Naive thymus-derived CD4-positive, alpha-beta T cell (primary cell): ENCODE results near the gene KLHL8. TPM values are rescaled to one million over a fixed set of nuclear protein-coding genes. Genes with fewer than 3 reads are reported as not detected.
A peak's percentile ranks its signal among the peaks of the same experiment; 100 is the strongest.

Experiments
- ATAC-seq: fragments of 150-1000 bp; cut with Tn5 transposase; 2 replicates; pipeline ENCODE4 v1.10.0; 2021; ENCODE audit warnings: mild to moderate bottlenecking, moderate library complexity
- CTCF ChIA-PET: fragments of 350-600 bp; sonication (Branson Sonifier 250); formaldehyde crosslinking; loops from one replicate; lab custom pipeline; 2021; ENCODE audit warnings: antibody characterized with exemption; lab: Charles Lee
- POLR2A ChIA-PET: fragments of 350-600 bp; sonication (Branson Sonifier 250); formaldehyde crosslinking; loops from one replicate; lab custom pipeline; 2021; ENCODE audit warnings: antibody characterized with exemption, inconsistent platforms; lab: Charles Lee
- DNase-seq, 9 donors: peaks; one replicate each; pipeline versions ENCODE4 v3.0.0 to v3.0.0-alpha.2; 2020 to 2022; ENCODE audit warnings: mixed read lengths in 1 of 9
- H3K27ac ChIP-seq: one replicate; pipeline ENCODE4 v1.7.0; 2013; ENCODE audit warnings: mild to moderate bottlenecking, low read depth, low read length, moderate library complexity
- H3K27me3 ChIP-seq, 2 donors: one replicate each; pipeline ENCODE4 v1.7.0; 2013; ENCODE audit warnings: low read length in 2 of 2, mild to moderate bottlenecking in 2 of 2, moderate library complexity in 2 of 2; ENCODE audit not compliant: control insufficient read depth in 2 of 2, insufficient read depth in 2 of 2
- H3K36me3 ChIP-seq, 3 experiments: 1 replicate in 2 of 3; 2 replicates in 1 of 3; pipeline ENCODE4 v1.7.0; 2013; ENCODE audit warnings: low read length in 3 of 3, mild to moderate bottlenecking in 3 of 3, moderate library complexity in 1 of 3; ENCODE audit not compliant: insufficient read depth in 3 of 3, control insufficient read depth in 2 of 3
- H3K4me1 ChIP-seq, 2 donors: one replicate each; pipeline ENCODE4 v1.7.0; 2013; ENCODE audit warnings: low read length in 2 of 2, mild to moderate bottlenecking in 2 of 2, moderate library complexity in 1 of 2; ENCODE audit not compliant: control insufficient read depth in 2 of 2, insufficient read depth in 2 of 2
- H3K4me3 ChIP-seq: 2 replicates; pipeline ENCODE4 v1.7.0; 2013; ENCODE audit warnings: mild to moderate bottlenecking, low read length
- H3K9me3 ChIP-seq, 3 experiments: 1 replicate in 2 of 3; 2 replicates in 1 of 3; pipeline ENCODE4 v1.7.0; 2013; ENCODE audit warnings: low read length in 3 of 3; ENCODE audit not compliant: control insufficient read depth in 2 of 3
- H3K27ac Mint-ChIP-seq, 9 donors: one replicate each; pipeline ENCODE4 v1.8.0; 2020 to 2022; ENCODE audit warnings: mixed read lengths in 9 of 9, mild to moderate bottlenecking in 8 of 9, moderate library complexity in 5 of 9, inconsistent platforms in 2 of 9
- H3K27me3 Mint-ChIP-seq, 5 donors: one replicate each; pipeline ENCODE4 v1.8.0; 2021 to 2022; ENCODE audit warnings: mixed read lengths in 5 of 5, mild to moderate bottlenecking in 1 of 5
- H3K36me3 Mint-ChIP-seq, 5 donors: one replicate each; pipeline ENCODE4 v1.8.0; 2020 to 2022; ENCODE audit warnings: mixed read lengths in 5 of 5, mild to moderate bottlenecking in 3 of 5, inconsistent platforms in 1 of 5
- H3K4me1 Mint-ChIP-seq, 7 donors: one replicate each; pipeline ENCODE4 v1.8.0; 2020 to 2022; ENCODE audit warnings: mixed read lengths in 7 of 7, mild to moderate bottlenecking in 3 of 7, inconsistent platforms in 1 of 7
- H3K4me3 Mint-ChIP-seq, 10 donors: one replicate each; pipeline ENCODE4 v1.8.0; 2020 to 2022; ENCODE audit warnings: mild to moderate bottlenecking in 10 of 10, mixed read lengths in 10 of 10, moderate library complexity in 6 of 10, inconsistent platforms in 2 of 10
- H3K9me3 Mint-ChIP-seq, 11 donors: one replicate each; pipeline ENCODE4 v1.8.0; 2020 to 2022; ENCODE audit warnings: mixed read lengths in 11 of 11, mild to moderate bottlenecking in 4 of 11, inconsistent platforms in 1 of 11, moderate library complexity in 1 of 11
- intact Hi-C, 2 donors: fragments of 100-400 bp; cut with micrococcal nuclease; formaldehyde crosslinking; loops; one replicate each; pipeline ENCODE4 v1.15.1; 2023
- polyA plus RNA-seq, 2 donors: library from polyadenylated mRNA; unstranded; fragments of 300-500 nt; fragmentation: Illumina TruSeq; gene quantifications; one replicate each; pipeline ENCODE4 v1.2.3, GENCODE V29; 2021
- total RNA-seq, 6 experiments: library from RNA in 5 of 6; stranded (reverse) in 5 of 6; gene quantifications; 1 replicate in 5 of 6; 2 replicates in 1 of 6; pipeline ENCODE4 v1.2.3 and lab custom pipeline; 2021 to 2026

Gene KLHL8
- 10 to 100 TPM; 10.9 to 15.7 (median 11.6) TPM for total RNA-seq
- polyA plus RNA-seq = 10 to 100 TPM in 1 of 2 donors, 1 to 10 TPM in 1; 9.7 to 11.5 TPM
- 18.2 reads per million, percentile 48 among the genes with 10 or more reads in this experiment for total RNA-seq (lab: John Stamatoyannopoulos, UW)

DNA sequence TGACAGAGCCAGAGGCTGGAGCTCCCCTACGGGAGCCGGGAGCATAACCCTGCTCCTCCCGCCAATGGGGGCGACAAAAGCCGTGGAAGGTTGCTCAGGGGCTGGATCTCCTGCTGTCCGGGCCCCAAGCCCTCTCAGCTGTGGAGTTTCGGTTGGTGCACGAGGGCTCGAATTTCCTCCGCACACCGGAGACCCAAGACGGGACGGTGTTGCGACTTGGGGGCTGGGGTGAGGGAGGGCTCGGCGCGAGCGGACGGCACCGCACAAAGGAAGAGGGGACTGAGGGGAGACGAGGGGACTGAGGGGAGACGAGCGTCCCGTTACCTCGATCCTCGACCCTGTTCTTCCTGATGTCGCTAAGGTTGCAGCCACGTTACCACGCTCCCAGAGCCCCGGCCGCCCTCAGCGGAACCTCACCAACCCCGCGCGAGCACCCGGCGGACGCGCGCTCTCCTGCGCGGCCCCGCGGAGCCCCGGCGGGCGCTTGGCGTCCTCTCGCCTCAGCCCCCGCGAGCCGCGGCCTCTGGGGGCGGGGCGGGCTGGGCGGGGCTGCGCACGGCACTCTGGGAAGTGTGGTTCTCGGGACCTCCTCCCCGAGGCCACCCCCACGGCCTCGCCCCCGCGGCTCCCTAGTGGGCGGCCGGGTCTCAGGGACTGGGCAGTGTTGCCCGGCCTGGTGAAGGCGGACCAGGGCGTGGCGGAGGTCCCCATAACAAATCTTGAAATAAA lies at the start of gene KLHL8:
Gene KLHL8, minus strand, starts transcription at position 525 of the 729 bp plus-strand sequence. CDS start 25,079 bp downstream, outside the sequence.
- H3K27ac ChIP-seq = peak within 1 kb of the TSS; percentile 92
- Mint-ChIP-seq H3K36me3 (no peaks in the 10 kb centered on the region), H3K27me3 (peaks cover 0 to 14% (median 0%) of the 10 kb centered on the region in 5 donors), H3K4me1 (peaks cover 6 to 32% (median 17%) of the 10 kb centered on the region in 7 donors), H3K27ac (peak within 1 kb of the TSS; percentile 71 to 95 (median 91)), H3K4me3 (peak within 1 kb of the TSS; percentile 73 to 99 (median 94)), H3K9me3 (no peaks in the 10 kb centered on the region)
- CTCF ChIA-PET = interaction anchor here (0.6 to 1.5 kb wide), 4 partner anchors 9 to 136 kb away, joined by 3 to 4 read pairs (median 4); no protein-coding TSS in a partner anchor
- intact Hi-C loops = loop anchor here (1.0 to 10.0 kb wide), 12 partner anchors 15 to 1891 kb away; partner anchors contain the start of genes HSD17B11 (in 2 of the 2), NUDT9 (in 2 of the 2), TIGD2 (in 2 of the 2) and PYURF (in 1 of the 2)
- peak; percentile 97 for ATAC-seq
- POLR2A ChIA-PET = interaction anchor here (0.6 to 2.0 kb wide), 11 partner anchors 10 to 298 kb away, joined by 3 to 11 read pairs (median 4); partner anchors contain the start of genes AFF1 and NUDT9
- DNase-seq = peak; percentile 82 to 94 (median 89)
- H3K27me3 ChIP-seq = no peaks in the 10 kb centered on the region
- H3K4me3 ChIP-seq = peak within 1 kb of the TSS; percentile 97
- peaks cover 0 to 5% (median 0%) of the 10 kb centered on the region in 3 experiments for H3K36me3 ChIP-seq
- H3K4me1 ChIP-seq = peaks cover 0 to 8% of the 10 kb centered on the region in 2 donors
- no peaks in the 10 kb centered on the region for H3K9me3 ChIP-seq

DNA sequence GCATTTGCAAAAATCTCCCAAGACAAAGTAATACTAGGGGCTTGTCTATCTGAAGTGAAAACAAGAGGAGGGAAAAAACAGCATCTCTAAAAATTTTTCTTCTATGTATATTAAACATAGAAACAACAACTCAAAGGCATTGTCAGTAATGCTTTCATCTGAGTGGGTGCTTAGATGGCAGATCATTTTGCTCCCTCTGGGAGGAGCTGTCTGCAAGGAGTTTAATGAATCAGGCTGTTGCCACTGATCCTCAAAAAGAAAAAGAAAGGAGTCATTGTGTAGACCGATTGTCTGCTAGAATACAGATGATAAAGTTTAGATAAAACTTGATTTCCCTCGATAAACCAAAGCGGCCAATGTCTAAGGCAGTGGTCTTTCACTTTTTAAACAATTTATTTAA lies 49.7 kb upstream of the KLHL8 start:
- intact Hi-C loops = loop anchor here in 1 of 2 donors (1.0 kb wide), 1 partner anchor 195 kb away; no protein-coding TSS in a partner anchor
- ATAC-seq (no peak), DNase-seq (peak in 1 of 9 donors; percentile 3)
- H3K4me1 Mint-ChIP-seq = no peaks in the 10 kb centered on the region
- peaks cover 0 to 3% (median 0%) of the 10 kb centered on the region in 5 donors for H3K36me3 Mint-ChIP-seq
- POLR2A ChIA-PET = no interaction called here
- Histone ChIP-seq H3K36me3 (no peaks in the 10 kb centered on the region), H3K4me1 (no peaks in the 10 kb centered on the region), H3K9me3 (no peaks in the 10 kb centered on the region), H3K27me3 (peaks cover 0 to 3% of the 10 kb centered on the region in 2 donors), H3K4me3 (no peak overlapping the region), H3K27ac (no peak overlapping the region)
- no peaks in the 10 kb centered on the region for H3K9me3 Mint-ChIP-seq
- CTCF ChIA-PET = no interaction called here
- H3K4me3 Mint-ChIP-seq = no peak overlapping the region
- no peak overlapping the region for H3K27ac Mint-ChIP-seq
- peaks cover 0 to 14% (median 3%) of the 10 kb centered on the region in 5 donors for H3K27me3 Mint-ChIP-seq

DNA sequence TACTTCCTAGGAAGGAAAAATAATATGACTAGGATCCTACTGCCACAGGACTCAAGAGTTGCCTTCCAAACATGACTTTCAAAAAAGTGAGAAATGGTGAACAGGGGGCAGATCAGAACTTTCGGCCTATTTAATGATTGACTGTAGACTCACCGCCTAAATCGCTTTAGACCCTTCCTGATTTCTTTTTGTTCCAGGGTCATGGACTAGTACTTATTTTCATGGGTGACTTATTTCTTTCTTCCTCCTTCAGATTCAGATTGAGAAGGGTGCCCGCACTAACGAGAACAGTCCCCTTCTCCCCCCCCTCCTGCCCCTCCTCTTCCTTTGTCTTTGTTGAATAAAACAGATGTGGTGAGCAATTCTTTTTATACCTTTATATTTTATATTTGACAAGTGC lies 48.0 kb upstream of the KLHL8 start:
- no peak overlapping the region for H3K4me3 Mint-ChIP-seq
- Histone ChIP-seq H3K9me3 (no peaks in the 10 kb centered on the region), H3K27me3 (peaks cover 0 to 3% of the 10 kb centered on the region in 2 donors), H3K36me3 (no peaks in the 10 kb centered on the region), H3K4me3 (no peak overlapping the region), H3K27ac (no peak overlapping the region), H3K4me1 (no peaks in the 10 kb centered on the region)
- H3K36me3 Mint-ChIP-seq = peaks cover 0 to 3% (median 0%) of the 10 kb centered on the region in 5 donors
- H3K27me3 Mint-ChIP-seq = peaks cover 0 to 14% (median 6%) of the 10 kb centered on the region in 5 donors
- CTCF ChIA-PET = no interaction called here
- POLR2A ChIA-PET = no interaction called here
- peaks cover 0 to 6% (median 0%) of the 10 kb centered on the region in 11 donors for H3K9me3 Mint-ChIP-seq
- no peak for ATAC-seq
- no peak overlapping the region for H3K27ac Mint-ChIP-seq
- H3K4me1 Mint-ChIP-seq = no peaks in the 10 kb centered on the region
- no peak for DNase-seq
- intact Hi-C loops = no loop called here

DNA sequence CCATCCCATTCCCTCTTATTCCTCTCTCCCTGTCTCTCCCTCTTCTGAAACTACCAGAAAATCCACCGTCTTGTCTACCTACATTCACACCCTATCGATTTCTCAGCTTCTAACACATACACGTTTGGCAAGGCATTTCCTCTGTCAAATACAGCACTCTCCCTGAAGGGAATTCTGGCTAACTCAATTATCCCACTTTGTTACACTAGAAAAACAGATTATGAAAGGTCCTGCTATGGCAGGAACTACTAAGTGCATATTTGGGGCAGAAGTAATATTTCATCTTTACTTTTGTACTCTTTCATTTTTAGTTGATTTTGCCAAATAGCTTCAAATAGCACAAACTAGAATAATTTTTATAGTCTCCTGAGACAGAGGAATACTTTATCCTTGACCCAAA lies 46.6 kb upstream of the KLHL8 start:
- Mint-ChIP-seq H3K36me3 (peaks cover 0 to 3% (median 0%) of the 10 kb centered on the region in 5 donors), H3K27ac (no peak overlapping the region), H3K4me1 (no peaks in the 10 kb centered on the region), H3K4me3 (no peak overlapping the region), H3K27me3 (peaks cover 0 to 18% (median 9%) of the 10 kb centered on the region in 5 donors), H3K9me3 (peaks cover 0 to 13% (median 4%) of the 10 kb centered on the region in 11 donors)
- POLR2A ChIA-PET = no interaction called here
- Histone ChIP-seq H3K36me3 (no peaks in the 10 kb centered on the region), H3K9me3 (no peaks in the 10 kb centered on the region), H3K4me1 (no peaks in the 10 kb centered on the region), H3K27ac (no peak overlapping the region), H3K4me3 (no peak overlapping the region), H3K27me3 (no peaks in the 10 kb centered on the region)
- CTCF ChIA-PET = no interaction called here
- ATAC-seq = no peak
- no peak for DNase-seq
- intact Hi-C loops = no loop called here

DNA sequence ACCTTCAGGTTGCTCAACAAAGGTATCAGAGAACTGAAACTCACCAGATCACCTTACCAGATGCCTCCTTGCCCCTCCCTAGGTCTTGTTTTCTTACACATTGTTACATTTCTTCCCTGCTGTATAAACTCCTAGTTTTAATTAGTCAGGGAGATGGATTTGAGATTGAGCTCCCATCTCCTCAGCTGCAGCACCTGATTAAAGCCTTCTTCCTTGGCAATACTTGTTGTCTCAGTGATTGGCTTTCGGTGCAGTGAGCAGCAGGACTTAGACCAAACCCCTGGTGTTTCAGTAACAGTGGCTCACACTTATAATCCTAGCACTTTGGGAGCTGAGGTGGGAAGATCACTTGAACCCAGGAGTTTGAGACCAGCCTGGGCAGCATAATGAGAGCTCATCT lies 42.5 kb upstream of the KLHL8 start:
- intact Hi-C loops = no loop called here
- DNase-seq = no peak
- ATAC-seq = no peak
- ChIA-PET POLR2A (no interaction called here), CTCF (no interaction called here)
- Histone ChIP-seq H3K4me1 (no peaks in the 10 kb centered on the region), H3K27ac (no peak overlapping the region), H3K9me3 (no peaks in the 10 kb centered on the region), H3K4me3 (no peak overlapping the region), H3K27me3 (no peaks in the 10 kb centered on the region), H3K36me3 (no peaks in the 10 kb centered on the region)
- Mint-ChIP-seq H3K36me3 (peaks cover 0 to 4% (median 0%) of the 10 kb centered on the region in 5 donors), H3K27ac (no peak overlapping the region), H3K27me3 (peaks cover 0 to 16% (median 12%) of the 10 kb centered on the region in 5 donors), H3K4me3 (no peak overlapping the region), H3K4me1 (no peaks in the 10 kb centered on the region), H3K9me3 (peaks cover 0 to 13% (median 4%) of the 10 kb centered on the region in 11 donors)

DNA sequence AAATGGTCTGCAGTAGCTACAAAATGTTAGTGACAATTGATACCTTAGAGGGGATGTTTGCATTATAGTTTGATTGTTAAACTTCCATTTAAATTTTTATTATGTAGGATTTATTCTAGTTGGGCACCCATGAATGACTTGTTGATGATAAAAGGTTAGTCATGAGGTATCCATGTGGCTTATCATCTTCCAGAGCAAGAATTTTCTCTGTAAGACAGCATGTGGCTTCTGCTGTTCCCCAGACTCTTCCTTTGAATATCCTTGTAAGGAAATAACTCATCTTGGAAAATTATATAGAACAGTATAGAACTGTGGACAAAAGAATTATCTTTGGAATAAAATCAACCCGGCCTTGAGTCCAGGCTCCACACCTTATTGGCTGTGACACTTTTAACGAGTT lies 40.1 kb upstream of the KLHL8 start:
- Histone ChIP-seq H3K27ac (no peak overlapping the region), H3K9me3 (no peaks in the 10 kb centered on the region), H3K27me3 (no peaks in the 10 kb centered on the region), H3K36me3 (no peaks in the 10 kb centered on the region), H3K4me3 (no peak overlapping the region), H3K4me1 (no peaks in the 10 kb centered on the region)
- Mint-ChIP-seq H3K27me3 (peaks cover 0 to 12% (median 8%) of the 10 kb centered on the region in 5 donors), H3K36me3 (peaks cover 0 to 7% (median 0%) of the 10 kb centered on the region in 5 donors), H3K27ac (no peak overlapping the region), H3K4me3 (no peak overlapping the region), H3K4me1 (no peaks in the 10 kb centered on the region), H3K9me3 (peaks cover 0 to 19% (median 7%) of the 10 kb centered on the region in 11 donors)
- ChIA-PET CTCF (no interaction called here), POLR2A (no interaction called here)
- DNase-seq (no peak), ATAC-seq (no peak)
- intact Hi-C loops = no loop called here
